Keratinocyte (primary cell): ENCODE data around the gene GADD45GIP1. TPM values are rescaled to one million over a fixed set of nuclear protein-coding genes. Genes with fewer than 3 reads are reported as not detected.

Experiments used
- DNase-seq: peaks from one replicate; pipeline ENCODE4 v3.0.0-alpha.2; 2011; ENCODE audit warnings: low read depth, missing footprints, low spot score
- FAIRE-seq: peaks from 2 replicates; lab custom pipeline; 2011; peaks lifted over from hg19 to GRCh38; lab: Jason Lieb, UNC
- H2AFZ ChIP-seq: 2 replicates; pipeline ENCODE4 v1.6.0; 2012; ENCODE audit warnings: low read length, control low read depth, inconsistent platforms; ENCODE audit not compliant: control insufficient read depth
- H3K27ac ChIP-seq: 2 replicates; pipeline ENCODE4 v1.5.1; 2011; ENCODE audit warnings: low read length; ENCODE audit not compliant: control insufficient read depth, insufficient read depth
- H3K27me3 ChIP-seq: 3 replicates; pipeline ENCODE4 v1.6.0; 2011; ENCODE audit warnings: low read length; ENCODE audit not compliant: control insufficient read depth, insufficient read depth; ENCODE audit errors: extremely low read depth
- H3K36me3 ChIP-seq, 2 experiments: 2 replicates in 1 of 2; 3 replicates in 1 of 2; pipeline ENCODE4 v1.5.1; 2011; ENCODE audit warnings: low read length in 2 of 2, mild to moderate bottlenecking in 1 of 2; ENCODE audit not compliant: control insufficient read depth in 2 of 2, insufficient read depth in 2 of 2; ENCODE audit errors: extremely low read depth in 1 of 2
- H3K4me1 ChIP-seq: 3 replicates; pipeline ENCODE4 v1.5.1; 2011; ENCODE audit warnings: low read length; ENCODE audit not compliant: control insufficient read depth, insufficient read depth; ENCODE audit errors: extremely low read depth
- H3K4me2 ChIP-seq: 3 replicates; pipeline ENCODE4 v1.6.0; 2011; ENCODE audit warnings: low read depth, low read length; ENCODE audit not compliant: control insufficient read depth, insufficient read depth; ENCODE audit errors: extremely low read depth
- H3K4me3 ChIP-seq, 3 experiments: fragments of 200-600 bp in 1 of 3; sonication (generic) in 1 of 3; 2 replicates in 2 of 3; 3 replicates in 1 of 3; pipeline ENCODE4 v1.5.1; 2011 to 2016; ENCODE audit warnings: low read length in 3 of 3, mild to moderate bottlenecking in 3 of 3, control low read depth in 2 of 3, inconsistent platforms in 1 of 3, low read depth in 1 of 3, mixed read lengths in 1 of 3, mixed run types in 1 of 3, moderate library complexity in 1 of 3; ENCODE audit not compliant: control insufficient read depth in 2 of 3, insufficient read depth in 2 of 3; ENCODE audit errors: extremely low read depth in 1 of 3
- H3K79me2 ChIP-seq: 2 replicates; pipeline ENCODE4 v1.6.0; 2012; ENCODE audit warnings: low read length; ENCODE audit not compliant: control insufficient read depth, insufficient read depth
- H3K9ac ChIP-seq: 3 replicates; pipeline ENCODE4 v1.6.0; 2011; ENCODE audit warnings: low read length; ENCODE audit not compliant: control insufficient read depth, insufficient read depth; ENCODE audit errors: extremely low read depth
- H3K9me1 ChIP-seq: 3 replicates; pipeline ENCODE4 v1.6.0; 2011; ENCODE audit warnings: low read length; ENCODE audit not compliant: control insufficient read depth, insufficient read depth; ENCODE audit errors: extremely low read depth
- H3K9me3 ChIP-seq: 2 replicates; pipeline ENCODE4 v1.5.1; 2012; ENCODE audit warnings: low read depth, low read length; ENCODE audit not compliant: control insufficient read depth
- H4K20me1 ChIP-seq: 3 replicates; pipeline ENCODE4 v1.6.0; 2011; ENCODE audit warnings: low read length; ENCODE audit not compliant: control insufficient read depth, insufficient read depth; ENCODE audit errors: extremely low read depth
- CTCF ChIP-seq, 3 experiments: IDR thresholded peaks in 1 of 3; conservative IDR thresholded peaks in 1 of 3; optimal IDR thresholded peaks in 1 of 3; 2 replicates in 2 of 3; 3 replicates in 1 of 3; pipeline versions ENCODE3 to v1.5.1; 2011; ENCODE audit warnings: low read length in 3 of 3, mild to moderate bottlenecking in 3 of 3, moderate library complexity in 2 of 3, control low read depth in 1 of 3, inconsistent platforms in 1 of 3; ENCODE audit not compliant: insufficient read depth in 2 of 3; ENCODE audit errors: extremely low read depth in 1 of 3
- EZH2 ChIP-seq: IDR thresholded peaks from one replicate; pipeline ENCODE4 v1.6.1; 2012; ENCODE audit warnings: inconsistent platforms, mild to moderate bottlenecking, low read length, moderate library complexity
- dilution Hi-C: fragments of 300-500 bp; cut with MboI; formaldehyde crosslinking; loops from one replicate; pipeline ENCODE4 v1.7.0; 2020; ENCODE audit warnings: low sequenced_read_pairs; ENCODE audit not compliant: extremely low pct_ligation_motif_present
- polyA plus RNA-seq, 5 experiments: library from polyadenylated mRNA; depleted of rRNA in 3 of 5; stranded (reverse) in 3 of 5; stranded (forward) in 1 of 5; unstranded in 1 of 5; fragments of >200 nt; gene quantifications; 1 replicate in 1 of 5; 2 replicates in 3 of 5; 3 replicates in 1 of 5; pipeline versions ENCODE4 v1.2.1 to v1.2.3, GENCODE V29; 2011 to 2012; ENCODE audit warnings: missing spikeins in 2 of 5, low read depth in 1 of 5, low replicate concordance in 1 of 5

The GADD45GIP1 gene
- polyA plus RNA-seq, 1 donor (not counting 4 experiments of a cell fraction or from before 2014, with no cell fraction given): 35.5 TPM

DNA sequence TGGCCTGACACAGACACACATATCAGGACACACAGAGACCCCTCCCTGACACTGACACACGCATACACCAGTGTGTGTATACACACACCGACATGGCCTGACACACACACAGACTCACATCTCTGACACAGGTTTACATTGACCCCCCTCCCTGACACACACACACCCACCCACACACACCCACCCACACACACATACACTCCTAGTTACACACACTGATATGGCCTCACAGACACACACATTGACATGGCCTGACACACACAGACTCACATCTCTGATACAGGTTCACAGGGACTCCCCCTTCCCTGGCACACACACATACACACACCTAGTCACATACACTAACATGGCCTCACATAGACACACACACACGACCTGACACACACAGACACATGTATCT, 33.8 kb upstream of the GADD45GIP1 start:
- H2AFZ ChIP-seq: no peak overlapping the region
- peaks cover 7% of the 10 kb centered on the region for H3K79me2 ChIP-seq
- H3K4me1 ChIP-seq: peaks cover 5% of the 10 kb centered on the region
- no peaks in the 10 kb centered on the region for H3K36me3 ChIP-seq
- no peak overlapping the region for H3K9ac ChIP-seq
- dilution Hi-C loops: no loop called here
- no peaks in the 10 kb centered on the region for H3K27me3 ChIP-seq
- no peak overlapping the region for H3K4me3 ChIP-seq
- TF ChIP-seq EZH2: no peak
- no peak for TF ChIP-seq CTCF (optimal IDR thresholded peaks at IDR 0.05 in 1 of 3, IDR thresholded peaks at IDR 0.05 in 1 of 3, conservative IDR thresholded peaks at IDR 0.05 in 1 of 3; ENCODE audit: extremely low read depth in 1 of 3, insufficient read depth in 2 of 3, low read length in 3 of 3)
- H3K27ac ChIP-seq: no peak overlapping the region
- H4K20me1 ChIP-seq: no peaks in the 10 kb centered on the region
- peaks cover 2% of the 10 kb centered on the region for H3K9me3 ChIP-seq
- no peak overlapping the region for H3K4me2 ChIP-seq
- H3K9me1 ChIP-seq: no peaks in the 10 kb centered on the region
- DNase-seq (no peak), FAIRE-seq (peak; percentile 9)

- H3K4me2 ChIP-seq: no peak overlapping the region
- DNase-seq: no peak
- no peak overlapping the region for H3K4me3 ChIP-seq
- peaks cover 5% of the 10 kb centered on the region for H3K4me1 ChIP-seq
- TF ChIP-seq CTCF (optimal IDR thresholded peaks at IDR 0.05 in 1 of 3, IDR thresholded peaks at IDR 0.05 in 1 of 3, conservative IDR thresholded peaks at IDR 0.05 in 1 of 3; ENCODE audit: extremely low read depth in 1 of 3, insufficient read depth in 2 of 3, low read length in 3 of 3) (no peak), EZH2 (no peak)
- no peak overlapping the region for H3K27ac ChIP-seq
- H3K36me3 ChIP-seq: no peaks in the 10 kb centered on the region
- no peaks in the 10 kb centered on the region for H3K27me3 ChIP-seq
- peaks cover 2% of the 10 kb centered on the region for H3K9me3 ChIP-seq
- H3K9ac ChIP-seq: no peak overlapping the region
- no peak for FAIRE-seq
- dilution Hi-C loops: no loop called here
- H3K9me1 ChIP-seq: no peaks in the 10 kb centered on the region
- H4K20me1 ChIP-seq: no peaks in the 10 kb centered on the region
- H3K79me2 ChIP-seq: peaks cover 6% of the 10 kb centered on the region
- no peak overlapping the region for H2AFZ ChIP-seq
Measured at GRCh38 chr19:12990431-12990830, 33.4 kb upstream of the GADD45GIP1 start.
